Keratinocyte (primary cell): Measurements from ENCODE around the gene MMAB. TPM values are rescaled to one million over a fixed set of nuclear protein-coding genes. Genes with fewer than 3 reads are reported as not detected.

Experiments
- DNase-seq: peaks from one replicate; pipeline ENCODE4 v3.0.0-alpha.2; 2011; ENCODE audit warnings: low read depth, missing footprints, low spot score
- FAIRE-seq: peaks from 2 replicates; lab custom pipeline; 2011; peaks lifted over from hg19 to GRCh38; lab: Jason Lieb, UNC
- H2AFZ ChIP-seq: 2 replicates; pipeline ENCODE4 v1.6.0; 2012; ENCODE audit warnings: low read length, control low read depth, inconsistent platforms; ENCODE audit not compliant: control insufficient read depth
- H3K27ac ChIP-seq: 2 replicates; pipeline ENCODE4 v1.5.1; 2011; ENCODE audit warnings: low read length; ENCODE audit not compliant: control insufficient read depth, insufficient read depth
- H3K27me3 ChIP-seq: 3 replicates; pipeline ENCODE4 v1.6.0; 2011; ENCODE audit warnings: low read length; ENCODE audit not compliant: control insufficient read depth, insufficient read depth; ENCODE audit errors: extremely low read depth
- H3K36me3 ChIP-seq, 2 experiments: 2 replicates in 1 of 2; 3 replicates in 1 of 2; pipeline ENCODE4 v1.5.1; 2011; ENCODE audit warnings: low read length in 2 of 2, mild to moderate bottlenecking in 1 of 2; ENCODE audit not compliant: control insufficient read depth in 2 of 2, insufficient read depth in 2 of 2; ENCODE audit errors: extremely low read depth in 1 of 2
- H3K4me1 ChIP-seq: 3 replicates; pipeline ENCODE4 v1.5.1; 2011; ENCODE audit warnings: low read length; ENCODE audit not compliant: control insufficient read depth, insufficient read depth; ENCODE audit errors: extremely low read depth
- H3K4me2 ChIP-seq: 3 replicates; pipeline ENCODE4 v1.6.0; 2011; ENCODE audit warnings: low read depth, low read length; ENCODE audit not compliant: control insufficient read depth, insufficient read depth; ENCODE audit errors: extremely low read depth
- H3K4me3 ChIP-seq, 3 experiments: fragments of 200-600 bp in 1 of 3; sonication (generic) in 1 of 3; 2 replicates in 2 of 3; 3 replicates in 1 of 3; pipeline ENCODE4 v1.5.1; 2011 to 2016; ENCODE audit warnings: low read length in 3 of 3, mild to moderate bottlenecking in 3 of 3, control low read depth in 2 of 3, inconsistent platforms in 1 of 3, low read depth in 1 of 3, mixed read lengths in 1 of 3, mixed run types in 1 of 3, moderate library complexity in 1 of 3; ENCODE audit not compliant: control insufficient read depth in 2 of 3, insufficient read depth in 2 of 3; ENCODE audit errors: extremely low read depth in 1 of 3
- H3K79me2 ChIP-seq: 2 replicates; pipeline ENCODE4 v1.6.0; 2012; ENCODE audit warnings: low read length; ENCODE audit not compliant: control insufficient read depth, insufficient read depth
- H3K9ac ChIP-seq: 3 replicates; pipeline ENCODE4 v1.6.0; 2011; ENCODE audit warnings: low read length; ENCODE audit not compliant: control insufficient read depth, insufficient read depth; ENCODE audit errors: extremely low read depth
- H3K9me1 ChIP-seq: 3 replicates; pipeline ENCODE4 v1.6.0; 2011; ENCODE audit warnings: low read length; ENCODE audit not compliant: control insufficient read depth, insufficient read depth; ENCODE audit errors: extremely low read depth
- H3K9me3 ChIP-seq: 2 replicates; pipeline ENCODE4 v1.5.1; 2012; ENCODE audit warnings: low read depth, low read length; ENCODE audit not compliant: control insufficient read depth
- H4K20me1 ChIP-seq: 3 replicates; pipeline ENCODE4 v1.6.0; 2011; ENCODE audit warnings: low read length; ENCODE audit not compliant: control insufficient read depth, insufficient read depth; ENCODE audit errors: extremely low read depth
- CTCF ChIP-seq, 3 experiments: IDR thresholded peaks in 1 of 3; conservative IDR thresholded peaks in 1 of 3; optimal IDR thresholded peaks in 1 of 3; 2 replicates in 2 of 3; 3 replicates in 1 of 3; pipeline versions ENCODE3 to v1.5.1; 2011; ENCODE audit warnings: low read length in 3 of 3, mild to moderate bottlenecking in 3 of 3, moderate library complexity in 2 of 3, control low read depth in 1 of 3, inconsistent platforms in 1 of 3; ENCODE audit not compliant: insufficient read depth in 2 of 3; ENCODE audit errors: extremely low read depth in 1 of 3
- EZH2 ChIP-seq: IDR thresholded peaks from one replicate; pipeline ENCODE4 v1.6.1; 2012; ENCODE audit warnings: inconsistent platforms, mild to moderate bottlenecking, low read length, moderate library complexity
- dilution Hi-C: fragments of 300-500 bp; cut with MboI; formaldehyde crosslinking; loops from one replicate; pipeline ENCODE4 v1.7.0; 2020; ENCODE audit warnings: low sequenced_read_pairs; ENCODE audit not compliant: extremely low pct_ligation_motif_present
- polyA plus RNA-seq, 5 experiments: library from polyadenylated mRNA; depleted of rRNA in 3 of 5; stranded (reverse) in 3 of 5; stranded (forward) in 1 of 5; unstranded in 1 of 5; fragments of >200 nt; gene quantifications; 1 replicate in 1 of 5; 2 replicates in 3 of 5; 3 replicates in 1 of 5; pipeline versions ENCODE4 v1.2.1 to v1.2.3, GENCODE V29; 2011 to 2012; ENCODE audit warnings: missing spikeins in 2 of 5, low read depth in 1 of 5, low replicate concordance in 1 of 5

Gene MMAB
- polyA plus RNA-seq, 1 donor (not counting 4 experiments of a cell fraction or from before 2014, with no cell fraction given), result 30.6 TPM

GRCh38 chr12:109523504-109523903 is 49.8 kb downstream of the MMAB start:
- FAIRE-seq (no peak), DNase-seq (no peak)
- dilution Hi-C loops, result no loop called here

GRCh38 chr12:109523071-109523470 is 50.2 kb downstream of the MMAB start:
- H2AFZ ChIP-seq, result no peak overlapping the region
- no peak for FAIRE-seq
- DNase-seq, result no peak
- no peaks in the 10 kb centered on the region for H3K9me3 ChIP-seq
- peaks cover 18 to 41% of the 10 kb centered on the region in 2 experiments for H3K36me3 ChIP-seq
- H3K27me3 ChIP-seq, result no peaks in the 10 kb centered on the region
- H3K4me2 ChIP-seq, result no peak overlapping the region
- H3K4me1 ChIP-seq, result no peaks in the 10 kb centered on the region
- H3K9me1 ChIP-seq, result no peaks in the 10 kb centered on the region
- no peak overlapping the region for H3K9ac ChIP-seq
- no peak for TF ChIP-seq CTCF (optimal IDR thresholded peaks at IDR 0.05 in 1 of 3, IDR thresholded peaks at IDR 0.05 in 1 of 3, conservative IDR thresholded peaks at IDR 0.05 in 1 of 3; ENCODE audit: extremely low read depth in 1 of 3, insufficient read depth in 2 of 3, low read length in 3 of 3)
- TF ChIP-seq EZH2, result no peak
- no peaks in the 10 kb centered on the region for H4K20me1 ChIP-seq
- no peaks in the 10 kb centered on the region for H3K79me2 ChIP-seq
- no peak overlapping the region for H3K27ac ChIP-seq
- dilution Hi-C loops, result no loop called here
- no peak overlapping the region for H3K4me3 ChIP-seq

More at GRCh38 chr12:109523504-109523903, 49.8 kb downstream of the MMAB start:
- H3K36me3 ChIP-seq, result peaks cover 18 to 37% of the 10 kb centered on the region in 2 experiments
- no peaks in the 10 kb centered on the region for H3K4me1 ChIP-seq
- no peak overlapping the region for H3K4me3 ChIP-seq
- H3K27ac ChIP-seq, result no peak overlapping the region
- no peaks in the 10 kb centered on the region for H4K20me1 ChIP-seq
- no peaks in the 10 kb centered on the region for H3K79me2 ChIP-seq
- H3K9me1 ChIP-seq, result no peaks in the 10 kb centered on the region
- no peaks in the 10 kb centered on the region for H3K27me3 ChIP-seq
- no peak overlapping the region for H2AFZ ChIP-seq
- TF ChIP-seq CTCF (optimal IDR thresholded peaks at IDR 0.05 in 1 of 3, IDR thresholded peaks at IDR 0.05 in 1 of 3, conservative IDR thresholded peaks at IDR 0.05 in 1 of 3; ENCODE audit: extremely low read depth in 1 of 3, insufficient read depth in 2 of 3, low read length in 3 of 3), result no peak
- no peak for TF ChIP-seq EZH2
- no peaks in the 10 kb centered on the region for H3K9me3 ChIP-seq
- no peak overlapping the region for H3K4me2 ChIP-seq
- H3K9ac ChIP-seq, result no peak overlapping the region
